WERI-Rb-1 (cell line): ENCODE measurements around the gene CCDC180.

ENCODE experiments used
- DNase-seq: peaks from one replicate; pipeline ENCODE4 v3.0.0-alpha.2; 2020
- H3K27ac ChIP-seq: fragments of 250-450 bp; sonication (Bioruptor Pico); 2 replicates; pipeline ENCODE4 v1.5.1; 2020; ENCODE audit warnings: mild to moderate bottlenecking, moderate library complexity
- H3K27me3 ChIP-seq: fragments of 250-450 bp; sonication (Bioruptor Pico); 2 replicates; pipeline ENCODE4 v1.5.1; 2021; ENCODE audit warnings: mild to moderate bottlenecking, low read depth, moderate library complexity; ENCODE audit not compliant: insufficient read depth, severe bottlenecking
- H3K36me3 ChIP-seq: fragments of 250-450 bp; sonication (Bioruptor Pico); 2 replicates; pipeline ENCODE4 v1.5.1; 2020; ENCODE audit warnings: mild to moderate bottlenecking, moderate library complexity
- H3K4me3 ChIP-seq: 2 replicates; pipeline ENCODE4 v1.5.1; 2011; ENCODE audit warnings: low read depth, mild to moderate bottlenecking, control low read depth, low read length
- H3K9me3 ChIP-seq: fragments of 250-450 bp; sonication (Bioruptor Pico); 2 replicates; pipeline ENCODE4 v1.5.1; 2021; ENCODE audit warnings: mild to moderate bottlenecking, moderate library complexity; ENCODE audit not compliant: severe bottlenecking
- CTCF ChIP-seq: IDR thresholded peaks from 2 replicates; pipeline ENCODE4 v1.5.1; 2011; ENCODE audit warnings: low read depth, mild to moderate bottlenecking, control low read depth, inconsistent platforms, low read length

Gene CCDC180

GRCh38 chr9:97280755-97281330, 26.6 kb upstream of the CCDC180 start:
- H3K9me3 ChIP-seq, result peaks cover 4% of the 10 kb centered on the region
- H3K4me3 ChIP-seq, result no peak overlapping the region
- peaks cover 84% of the 10 kb centered on the region for H3K36me3 ChIP-seq
- DNase-seq, result no peak
- H3K27me3 ChIP-seq, result no peaks in the 10 kb centered on the region
- H3K27ac ChIP-seq, result no peak overlapping the region
- TF ChIP-seq CTCF, result no peak

- no peak overlapping the region for H3K27ac ChIP-seq
- H3K4me3 ChIP-seq, result no peak overlapping the region
- no peak for DNase-seq
- no peaks in the 10 kb centered on the region for H3K27me3 ChIP-seq
- peaks cover 81% of the 10 kb centered on the region for H3K36me3 ChIP-seq
- H3K9me3 ChIP-seq, result peaks cover 6% of the 10 kb centered on the region
- TF ChIP-seq CTCF, result no peak
Observed at GRCh38 chr9:97283768-97284167, 23.7 kb upstream of the CCDC180 start.

- H3K9me3 ChIP-seq, result peaks cover 6% of the 10 kb centered on the region
- DNase-seq, result no peak
- peaks cover 79% of the 10 kb centered on the region for H3K36me3 ChIP-seq
- no peak for TF ChIP-seq CTCF
- H3K4me3 ChIP-seq, result no peak overlapping the region
- no peaks in the 10 kb centered on the region for H3K27me3 ChIP-seq
- no peak overlapping the region for H3K27ac ChIP-seq
Observed at GRCh38 chr9:97284798-97285197, 22.7 kb upstream of the CCDC180 start.

GRCh38 chr9:97292200-97292599, 15.3 kb upstream of the CCDC180 start:
- no peak for DNase-seq
- H3K27me3 ChIP-seq, result no peaks in the 10 kb centered on the region
- no peak overlapping the region for H3K27ac ChIP-seq
- H3K36me3 ChIP-seq, result peaks cover 55% of the 10 kb centered on the region
- H3K9me3 ChIP-seq, result no peaks in the 10 kb centered on the region
- TF ChIP-seq CTCF, result no peak
- H3K4me3 ChIP-seq, result no peak overlapping the region

GRCh38 chr9:97293207-97293721, 14.2 kb upstream of the CCDC180 start:
- Histone ChIP-seq H3K4me3 (no peak overlapping the region), H3K36me3 (peaks cover 44% of the 10 kb centered on the region), H3K27ac (no peak overlapping the region), H3K27me3 (no peaks in the 10 kb centered on the region), H3K9me3 (no peaks in the 10 kb centered on the region)
- no peak for TF ChIP-seq CTCF
- no peak for DNase-seq

- TF ChIP-seq CTCF, result no peak
- H3K27me3 ChIP-seq, result no peaks in the 10 kb centered on the region
- no peaks in the 10 kb centered on the region for H3K9me3 ChIP-seq
- no peak overlapping the region for H3K27ac ChIP-seq
- peaks cover 39% of the 10 kb centered on the region for H3K36me3 ChIP-seq
- no peak overlapping the region for H3K4me3 ChIP-seq
- DNase-seq, result no peak
Observed at GRCh38 chr9:97293818-97294217, 13.6 kb upstream of the CCDC180 start.
